Tibial nerve (tissue), 4 donors: Measurements from ENCODE around the gene NCOA1. TPM values are rescaled to one million over a fixed set of nuclear protein-coding genes. Genes with fewer than 3 reads are reported as not detected.

ENCODE experiments used
- DNase-seq, 2 donors: peaks; one replicate each; pipeline ENCODE4 v3.0.0-alpha.2; 2019; ENCODE audit warnings: low spot score in 2 of 2
- H3K27ac ChIP-seq, 4 donors: fragments of 200-600 bp; sonication (generic) in 3 of 4; one replicate each; pipeline ENCODE4 v1.5.1; 2017 to 2019; ENCODE audit warnings: mild to moderate bottlenecking in 1 of 4
- H3K27me3 ChIP-seq, 2 donors: fragments of 200-600 bp; sonication (generic) in 1 of 2; one replicate each; pipeline versions ENCODE4 v1.5.1 to v1.6.0; 2017 to 2019
- H3K36me3 ChIP-seq, 3 donors: fragments of 200-600 bp; sonication (generic); one replicate each; pipeline ENCODE4 v1.5.1; 2018 to 2019
- H3K4me1 ChIP-seq, 4 donors: fragments of 200-600 bp; sonication (generic) in 3 of 4; one replicate each; pipeline ENCODE4 v1.5.1; 2017 to 2019
- H3K4me3 ChIP-seq, 4 donors: fragments of 200-600 bp; sonication (generic) in 3 of 4; one replicate each; pipeline ENCODE4 v1.5.1; 2017 to 2019; ENCODE audit warnings: mild to moderate bottlenecking in 1 of 4, moderate library complexity in 1 of 4
- H3K9me3 ChIP-seq, 4 donors: fragments of 200-600 bp; sonication (generic) in 3 of 4; one replicate each; pipeline ENCODE4 v1.5.1; 2017 to 2019
- CTCF ChIP-seq, 5 experiments: fragments of 200-600 bp in 3 of 5; fragments of 450-650 bp in 2 of 5; sonication (generic) in 3 of 5; IDR thresholded peaks; one replicate each; pipeline ENCODE4 v1.5.1; 2016 to 2019; ENCODE audit warnings: antibody characterized with exemption in 5 of 5, mild to moderate bottlenecking in 3 of 5, moderate library complexity in 2 of 5
- EP300 ChIP-seq, 2 donors: sonication (generic); formaldehyde crosslinking; IDR thresholded peaks; one replicate each; pipeline ENCODE4 v1.6.1; 2017; ENCODE audit warnings: antibody characterized with exemption in 2 of 2, mild to moderate bottlenecking in 1 of 2
- POLR2A ChIP-seq, 2 donors: fragments of 450-650 bp; IDR thresholded peaks; one replicate each; pipeline ENCODE4 v1.6.1; 2017; ENCODE audit warnings: antibody characterized with exemption in 2 of 2, mild to moderate bottlenecking in 2 of 2, moderate library complexity in 2 of 2
- WGBS, 2 donors: methylation state at CpG; one replicate each; pipeline ENCODE4 v1.1.5; 2018; 5-methylcytosine and 5-hydroxymethylcytosine counted together
- total RNA-seq, 4 donors: library from RNA; depleted of rRNA; stranded (reverse); fragments of >200 nt; gene quantifications; one replicate each; pipeline ENCODE4 v1.1.0, GENCODE V29; 2016

The NCOA1 gene
- total RNA-seq, 4 donors from 2014 or later, result 57.0 to 78.9 (median 59.3) TPM

- no peak overlapping the region for H3K27ac ChIP-seq
- no peaks in the 10 kb centered on the region for H3K36me3 ChIP-seq
- TF ChIP-seq EP300 (IDR thresholded peaks at IDR 0.05), result no peak
- TF ChIP-seq POLR2A (IDR thresholded peaks at IDR 0.05), result no peak
- TF ChIP-seq CTCF (IDR thresholded peaks at IDR 0.05), result no peak
- H3K9me3 ChIP-seq, result no peaks in the 10 kb centered on the region
- H3K4me3 ChIP-seq, result no peak overlapping the region
- DNase-seq, result no peak
- peaks cover 0 to 81% (median 13%) of the 10 kb centered on the region in 4 donors for H3K4me1 ChIP-seq
- 93 to 95% methylated on average over 4 of the region's 4 CpGs for WGBS, 2 donors
- no peaks in the 10 kb centered on the region for H3K27me3 ChIP-seq
Observed at GRCh38 chr2:24498121-24498520, 7.1 kb downstream of the NCOA1 start.

- no peaks in the 10 kb centered on the region for H3K36me3 ChIP-seq
- no peak overlapping the region for H3K4me3 ChIP-seq
- no peaks in the 10 kb centered on the region for H3K27me3 ChIP-seq
- DNase-seq, result no peak
- 70 to 78% methylated on average over 2 of the region's 2 CpGs for WGBS, 2 donors
- no peak overlapping the region for H3K27ac ChIP-seq
- TF ChIP-seq POLR2A (IDR thresholded peaks at IDR 0.05) (no peak), CTCF (IDR thresholded peaks at IDR 0.05) (no peak), EP300 (IDR thresholded peaks at IDR 0.05) (no peak)
- no peaks in the 10 kb centered on the region for H3K9me3 ChIP-seq
- H3K4me1 ChIP-seq, result peaks cover 0 to 59% (median 7%) of the 10 kb centered on the region in 4 donors
Observed at GRCh38 chr2:24501813-24502212, 10.8 kb downstream of the NCOA1 start.

- H3K27me3 ChIP-seq, result no peaks in the 10 kb centered on the region
- no peak for TF ChIP-seq EP300 (IDR thresholded peaks at IDR 0.05)
- no peak for TF ChIP-seq CTCF (IDR thresholded peaks at IDR 0.05)
- no peak for TF ChIP-seq POLR2A (IDR thresholded peaks at IDR 0.05)
- H3K27ac ChIP-seq, result no peak overlapping the region
- DNase-seq, result no peak
- peaks cover 0 to 47% (median 11%) of the 10 kb centered on the region in 4 donors for H3K4me1 ChIP-seq
- no peak overlapping the region for H3K4me3 ChIP-seq
- no peaks in the 10 kb centered on the region for H3K9me3 ChIP-seq
- H3K36me3 ChIP-seq, result no peaks in the 10 kb centered on the region
- 96 to 97% methylated on average over 6 of the region's 6 CpGs for WGBS, 2 donors
Observed at GRCh38 chr2:24505534-24506275, 14.7 kb downstream of the NCOA1 start.

GRCh38 chr2:24507549-24507948 lies 16.5 kb downstream of the NCOA1 start:
- no peaks in the 10 kb centered on the region for H3K27me3 ChIP-seq
- no peak overlapping the region for H3K27ac ChIP-seq
- no peak for DNase-seq
- H3K4me3 ChIP-seq, result no peak overlapping the region
- peaks cover 0 to 48% (median 15%) of the 10 kb centered on the region in 4 donors for H3K4me1 ChIP-seq
- no peaks in the 10 kb centered on the region for H3K36me3 ChIP-seq
- TF ChIP-seq POLR2A (IDR thresholded peaks at IDR 0.05), result no peak
- TF ChIP-seq CTCF (IDR thresholded peaks at IDR 0.05), result no peak
- no peak for TF ChIP-seq EP300 (IDR thresholded peaks at IDR 0.05)
- no peaks in the 10 kb centered on the region for H3K9me3 ChIP-seq
- WGBS, 2 donors, result 73 to 74% methylated on average over 4 of the region's 4 CpGs

- Histone ChIP-seq H3K27ac (no peak overlapping the region), H3K27me3 (no peaks in the 10 kb centered on the region), H3K9me3 (no peaks in the 10 kb centered on the region), H3K36me3 (no peaks in the 10 kb centered on the region), H3K4me3 (no peak overlapping the region), H3K4me1 (peaks cover 0 to 58% (median 21%) of the 10 kb centered on the region in 4 donors)
- no peak for DNase-seq
- no peak for TF ChIP-seq POLR2A (IDR thresholded peaks at IDR 0.05)
- WGBS, 2 donors, result 96 to 100% methylated on average over 1 of the region's 1 CpG
Observed at GRCh38 chr2:24508878-24509277, 17.8 kb downstream of the NCOA1 start.
